Cardiac fibroblast (primary cell): Measurements from ENCODE around the gene TAOK3.
A peak's percentile ranks its signal among the peaks of the same experiment; 100 is the strongest.

Experiments used
- DNase-seq, 2 donors: peaks; one replicate each; pipeline versions ENCODE4 v3.0.0 to v3.0.0-alpha.2; 2010; ENCODE audit warnings: low read depth in 2 of 2
- H3K4me3 ChIP-seq, 2 donors: replicated peaks in 1 of 2; 1 replicate in 1 of 2; 2 replicates in 1 of 2; pipeline ENCODE4 v1.5.1; 2011; ENCODE audit warnings: low read depth in 2 of 2, low read length in 2 of 2, mild to moderate bottlenecking in 2 of 2, moderate library complexity in 1 of 2
- TF ChIP-seq, protein P1 (sequence below): IDR thresholded peaks from one replicate; pipeline ENCODE4 v1.5.1; 2011; ENCODE audit warnings: low read depth, mild to moderate bottlenecking, low read length, inconsistent platforms

Gene TAOK3

DNA sequence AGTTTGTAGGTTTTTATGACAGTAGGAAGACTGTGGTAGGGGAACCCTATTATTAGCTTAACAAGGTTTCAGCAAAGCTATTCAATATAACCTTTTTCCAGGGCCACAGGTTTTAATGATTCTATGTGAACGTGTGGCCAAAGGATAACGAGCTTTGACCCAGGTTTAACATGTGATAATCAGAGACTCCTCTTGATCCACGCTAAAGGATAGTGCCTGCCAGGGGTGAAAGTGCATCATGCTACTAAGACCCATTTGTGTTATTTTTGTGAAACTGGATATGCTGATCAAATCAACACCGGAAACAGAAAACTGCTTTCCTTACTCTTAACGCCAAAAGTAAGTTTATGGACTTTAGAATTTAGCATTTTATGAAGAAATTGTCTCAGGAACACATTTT lies 909 bp upstream of the TAOK3 start:
- TF ChIP-seq, protein P1, sequence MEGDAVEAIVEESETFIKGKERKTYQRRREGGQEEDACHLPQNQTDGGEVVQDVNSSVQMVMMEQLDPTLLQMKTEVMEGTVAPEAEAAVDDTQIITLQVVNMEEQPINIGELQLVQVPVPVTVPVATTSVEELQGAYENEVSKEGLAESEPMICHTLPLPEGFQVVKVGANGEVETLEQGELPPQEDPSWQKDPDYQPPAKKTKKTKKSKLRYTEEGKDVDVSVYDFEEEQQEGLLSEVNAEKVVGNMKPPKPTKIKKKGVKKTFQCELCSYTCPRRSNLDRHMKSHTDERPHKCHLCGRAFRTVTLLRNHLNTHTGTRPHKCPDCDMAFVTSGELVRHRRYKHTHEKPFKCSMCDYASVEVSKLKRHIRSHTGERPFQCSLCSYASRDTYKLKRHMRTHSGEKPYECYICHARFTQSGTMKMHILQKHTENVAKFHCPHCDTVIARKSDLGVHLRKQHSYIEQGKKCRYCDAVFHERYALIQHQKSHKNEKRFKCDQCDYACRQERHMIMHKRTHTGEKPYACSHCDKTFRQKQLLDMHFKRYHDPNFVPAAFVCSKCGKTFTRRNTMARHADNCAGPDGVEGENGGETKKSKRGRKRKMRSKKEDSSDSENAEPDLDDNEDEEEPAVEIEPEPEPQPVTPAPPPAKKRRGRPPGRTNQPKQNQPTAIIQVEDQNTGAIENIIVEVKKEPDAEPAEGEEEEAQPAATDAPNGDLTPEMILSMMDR = no peak
- no peak for DNase-seq
- H3K4me3 ChIP-seq = peak overlapping the region; percentile 54 to 71

DNA sequence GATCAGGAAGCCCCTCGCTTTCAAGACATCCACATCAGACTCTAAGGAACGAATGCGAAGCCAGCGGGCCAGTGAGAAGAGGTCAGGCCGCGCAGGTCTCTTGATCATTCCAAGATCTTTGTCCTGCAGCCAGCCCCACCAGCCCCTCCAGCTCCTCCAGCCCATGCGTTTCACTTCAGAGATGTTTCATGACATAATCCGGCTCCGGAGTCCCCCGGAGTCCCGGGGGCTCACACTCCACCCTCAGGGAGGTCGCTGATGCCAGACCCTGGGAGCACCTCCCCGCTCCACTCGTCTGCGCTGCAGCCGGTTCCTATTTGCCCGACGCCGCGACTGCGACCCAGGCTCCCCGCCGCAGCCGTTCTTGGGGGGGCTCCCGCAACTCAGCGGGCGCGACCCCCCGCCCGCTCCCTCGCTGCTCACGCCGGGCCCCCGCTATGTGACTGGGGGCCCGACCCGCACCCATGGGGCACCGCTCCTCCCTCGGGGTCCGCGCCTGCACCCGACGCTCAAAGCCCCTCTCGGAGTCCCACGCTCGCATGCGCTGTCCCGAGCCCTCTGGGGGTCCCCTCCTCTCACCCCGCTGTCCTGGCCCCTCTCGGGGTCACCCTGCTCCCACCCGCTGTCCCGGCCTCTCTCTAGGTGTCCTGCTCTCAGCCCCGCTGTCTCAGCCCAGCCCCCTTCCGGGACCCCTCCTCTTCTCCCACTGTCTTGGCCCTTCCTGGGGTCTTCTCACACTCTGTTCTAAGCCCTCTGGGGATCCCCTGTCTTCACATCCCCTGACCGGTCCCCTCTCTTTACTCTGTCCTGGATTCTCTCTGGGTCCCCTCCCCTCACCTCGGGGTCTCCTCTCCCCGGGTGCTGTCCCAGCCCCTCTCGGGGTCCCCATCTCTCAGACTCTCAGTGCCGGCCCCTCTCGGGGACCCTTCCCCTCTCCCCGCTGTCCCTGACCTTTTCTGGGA lies 1.1 kb downstream of the TAOK3 start:
- no peak for DNase-seq
- TF ChIP-seq, protein P1 = no peak

DNA sequence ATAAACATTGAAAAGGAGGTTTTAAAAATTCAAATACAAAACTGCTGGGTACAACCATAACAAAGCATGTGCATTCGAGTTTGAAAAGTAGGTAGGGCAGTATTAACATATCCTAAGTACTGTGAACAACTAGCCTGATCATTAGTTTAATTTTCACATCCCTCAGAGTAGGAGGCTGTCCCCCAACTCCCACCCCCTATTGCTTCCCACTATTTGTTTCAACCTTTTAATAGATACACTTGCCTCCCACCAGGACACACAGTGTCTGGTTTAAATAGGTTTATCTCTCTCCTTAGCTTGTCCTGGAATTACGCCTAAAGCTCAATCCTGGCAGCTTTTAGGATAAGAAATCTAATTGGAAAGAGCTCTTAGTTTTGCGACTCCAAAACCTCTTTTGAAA lies 2.1 kb downstream of the TAOK3 start:
- H3K4me3 ChIP-seq = peak overlapping the region in 1 of 2 donors; percentile 92
- no peak for DNase-seq
- TF ChIP-seq, protein P1 = no peak

More for the DNA sequence above, 1.1 kb downstream of the TAOK3 start:
- H3K4me3 ChIP-seq = peak overlapping the region; percentile 92 to 95

DNA sequence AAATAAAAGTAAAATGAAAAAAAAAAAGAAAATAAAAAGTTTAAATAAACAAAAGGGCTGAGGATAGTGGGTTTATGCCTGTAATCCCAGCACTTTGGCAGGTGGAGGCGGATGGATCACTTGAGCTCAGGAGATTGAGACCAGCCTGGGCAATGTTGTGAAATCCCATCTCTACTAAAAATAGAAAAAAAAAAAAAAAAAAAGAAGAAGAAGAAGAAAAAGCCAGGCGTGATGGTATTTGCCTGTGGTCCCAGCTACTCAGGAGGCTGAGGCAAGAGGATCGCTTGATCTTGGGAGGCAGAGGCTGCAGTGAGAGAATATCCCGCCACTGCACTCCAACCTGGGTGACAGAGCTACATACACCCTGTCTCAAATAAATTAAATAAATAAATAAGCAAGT lies 3.9 kb downstream of the TAOK3 start:
- TF ChIP-seq, protein P1 = no peak
- H3K4me3 ChIP-seq = no peak overlapping the region
- DNase-seq = no peak

DNA sequence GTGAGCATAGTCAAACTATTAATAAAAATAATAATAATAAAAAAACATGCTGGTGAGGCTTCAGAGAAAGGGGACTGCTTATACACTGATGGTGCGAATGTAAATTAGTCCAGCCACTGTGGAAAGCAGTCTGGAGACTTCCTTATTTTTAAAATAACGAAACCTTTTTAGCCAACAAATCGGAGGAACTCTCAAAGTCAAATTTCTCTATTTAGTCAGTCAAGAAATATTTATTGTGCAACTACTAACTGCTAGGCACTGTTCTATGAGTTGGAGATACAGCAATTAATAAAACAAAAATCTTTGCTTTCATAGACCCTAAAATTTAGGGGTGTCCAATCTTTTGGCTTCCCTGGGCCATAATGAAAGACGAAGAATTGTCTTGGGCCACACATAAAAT lies 10.8 kb downstream of the TAOK3 start:
- H3K4me3 ChIP-seq = no peak overlapping the region
- TF ChIP-seq, protein P1 = no peak
- DNase-seq = no peak

DNA sequence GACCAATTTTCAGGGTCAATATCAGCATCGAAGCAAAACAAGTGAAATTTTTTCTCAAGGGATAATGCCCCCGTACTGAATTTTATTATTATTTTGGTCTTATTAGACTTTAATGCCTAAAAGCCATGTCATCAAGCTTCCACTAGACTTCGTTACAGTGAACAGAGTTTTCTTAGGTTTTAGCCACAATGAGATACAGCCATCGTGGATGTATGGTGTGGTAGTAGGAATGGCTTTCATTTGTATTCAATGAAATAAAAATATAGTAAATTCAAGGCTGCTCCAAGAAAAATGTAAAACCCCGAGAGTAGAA lies 11.7 kb downstream of the TAOK3 start:
- H3K4me3 ChIP-seq = no peak overlapping the region
- TF ChIP-seq, protein P1 = no peak
- DNase-seq = no peak
